ENCODE results near the gene ENPP5.
"Not testable (repeated sequence)": the region's sequence is repeated elsewhere in the genome, so short reads cannot be mapped to it uniquely, and the experiment has no call there.

ENPP5 gene

DNA sequence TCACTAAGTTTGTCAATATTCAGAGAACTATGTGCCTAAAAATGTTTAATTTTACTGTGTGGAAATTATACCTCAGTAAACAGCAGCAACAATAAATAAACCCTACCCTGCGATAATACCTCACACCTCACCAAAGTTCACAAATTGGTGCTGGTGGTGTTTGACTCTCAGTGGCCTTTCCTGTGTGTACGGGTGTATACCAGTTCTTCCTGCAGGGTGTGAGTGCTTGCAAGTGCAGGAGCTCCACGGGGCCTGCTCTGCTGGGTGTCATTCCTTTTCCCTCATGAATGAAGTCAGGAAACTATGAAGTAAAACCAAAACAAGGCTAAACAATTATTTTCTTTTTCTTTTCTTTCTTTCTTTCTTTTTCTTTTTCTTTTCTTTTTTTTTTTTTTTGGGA lies 4.1 kb upstream of the ENPP5 start:
- no peak for DNase-seq

DNA sequence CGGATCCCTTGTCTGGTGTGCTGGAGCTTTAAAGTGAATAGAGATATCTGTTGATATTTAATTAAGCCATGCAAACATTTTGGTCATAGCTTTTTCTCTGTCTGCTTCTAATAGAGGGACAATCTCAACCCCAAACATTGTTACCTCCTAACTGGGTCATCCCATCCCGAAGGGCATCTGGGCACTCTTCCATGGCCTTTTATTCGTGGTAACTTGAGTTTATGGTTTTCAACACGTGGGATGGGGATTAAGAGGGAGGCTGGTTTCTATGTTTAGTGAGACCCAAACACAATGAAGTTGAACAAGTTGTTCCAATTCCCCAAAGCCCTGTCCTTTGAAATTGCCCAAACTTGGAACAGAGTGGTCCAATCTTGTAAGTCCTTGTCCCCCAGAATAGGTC lies 1.4 kb upstream of the ENPP5 start:
- no peak for DNase-seq

DNA sequence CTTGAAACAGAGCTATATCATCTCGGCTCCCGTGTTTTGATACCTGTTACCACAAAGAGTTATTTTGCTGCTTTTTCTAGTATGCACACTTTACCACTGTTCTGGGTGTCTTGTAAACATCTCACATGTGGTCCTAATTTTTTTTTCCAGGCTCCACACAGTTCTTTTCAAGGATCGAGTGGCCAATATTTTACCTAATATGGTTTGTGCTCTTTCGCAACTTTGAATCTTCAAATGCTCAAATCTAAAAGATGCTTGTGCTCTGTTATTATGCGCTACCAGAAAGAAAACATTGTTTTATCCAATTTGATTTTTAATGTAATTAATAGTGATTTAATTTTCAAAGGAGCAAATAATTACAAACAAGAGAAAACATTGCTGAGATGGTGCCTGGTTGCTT lies 10.7 kb downstream of the ENPP5 start:
- DNase-seq = no peak

DNA sequence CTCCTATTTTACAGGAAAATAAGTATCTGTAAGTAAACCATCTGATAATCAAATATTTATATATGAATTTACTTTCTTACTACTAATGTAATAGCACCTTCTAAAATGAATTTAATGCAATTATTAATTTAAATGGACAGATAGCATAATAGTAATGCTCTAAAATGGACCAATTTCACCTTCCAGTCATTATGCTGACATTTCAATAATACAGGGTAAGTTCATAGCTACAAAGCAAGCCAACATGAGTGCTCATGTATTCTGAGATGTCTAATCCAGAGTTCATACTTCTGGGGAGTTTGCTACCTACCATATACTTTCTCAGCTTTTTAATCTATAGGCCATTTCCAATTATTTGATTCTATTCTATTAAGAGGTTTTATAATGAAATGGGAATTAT lies 11.6 kb downstream of the ENPP5 start:
- no peak for DNase-seq

DNA sequence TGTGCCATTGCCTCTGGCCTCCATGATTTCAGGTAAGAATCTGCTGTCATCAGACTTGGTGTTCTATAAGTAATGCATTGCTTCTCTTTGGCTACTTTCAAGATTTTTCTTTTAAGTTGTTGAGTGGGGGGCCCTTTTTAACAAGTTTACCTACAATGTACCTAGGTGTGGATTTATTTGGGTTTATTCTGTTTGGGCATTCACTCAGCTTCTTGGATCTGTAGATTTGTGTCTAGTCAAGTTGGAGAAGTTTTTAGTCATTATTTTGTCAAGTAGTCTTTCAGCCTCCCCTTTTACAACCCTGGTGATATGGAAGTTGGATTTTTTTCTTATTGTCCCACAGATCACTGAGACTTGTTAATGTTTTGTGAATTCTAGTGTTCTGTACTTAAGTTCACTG lies 14.1 kb downstream of the ENPP5 start:
- no peak for DNase-seq

DNA sequence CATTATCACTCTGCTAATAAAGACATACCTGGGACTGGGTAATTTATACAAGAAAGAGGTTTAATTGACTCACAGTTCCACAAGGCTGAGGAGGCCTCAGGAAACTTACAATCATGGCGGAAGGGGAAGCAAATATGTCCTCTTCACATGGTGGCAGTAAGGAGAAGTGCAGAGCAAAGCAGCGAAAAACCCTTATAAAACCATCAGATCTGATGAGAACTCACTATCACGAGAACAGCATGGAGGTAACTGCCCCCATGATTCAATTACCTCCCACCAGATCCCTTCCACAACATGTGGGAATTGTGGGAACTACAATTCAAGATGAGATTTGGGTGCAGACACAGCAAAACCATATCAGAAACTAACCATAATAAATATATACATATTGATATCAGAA lies 21.7 kb downstream of the ENPP5 start:
- not testable (repeated sequence) for DNase-seq

DNA sequence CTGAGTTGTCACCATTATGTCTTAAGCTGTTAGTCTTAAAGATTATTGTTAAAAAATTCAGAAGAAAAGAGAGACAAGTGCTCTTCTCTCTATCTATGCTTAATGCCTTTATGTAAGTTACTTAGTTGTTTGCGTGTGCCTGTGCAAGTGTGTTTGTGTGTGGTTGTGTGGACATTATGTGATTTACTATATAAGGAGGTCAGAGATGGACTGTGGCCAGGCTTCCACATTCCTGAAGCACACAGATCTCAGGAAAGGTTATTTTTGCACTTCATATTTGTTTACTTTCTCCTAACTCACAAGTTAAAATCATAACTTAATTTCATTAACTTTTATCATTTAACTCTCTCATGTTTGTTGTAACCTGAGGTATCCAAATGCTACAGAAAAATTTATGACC lies 26.5 kb downstream of the ENPP5 start:
- DNase-seq = no peak

DNA sequence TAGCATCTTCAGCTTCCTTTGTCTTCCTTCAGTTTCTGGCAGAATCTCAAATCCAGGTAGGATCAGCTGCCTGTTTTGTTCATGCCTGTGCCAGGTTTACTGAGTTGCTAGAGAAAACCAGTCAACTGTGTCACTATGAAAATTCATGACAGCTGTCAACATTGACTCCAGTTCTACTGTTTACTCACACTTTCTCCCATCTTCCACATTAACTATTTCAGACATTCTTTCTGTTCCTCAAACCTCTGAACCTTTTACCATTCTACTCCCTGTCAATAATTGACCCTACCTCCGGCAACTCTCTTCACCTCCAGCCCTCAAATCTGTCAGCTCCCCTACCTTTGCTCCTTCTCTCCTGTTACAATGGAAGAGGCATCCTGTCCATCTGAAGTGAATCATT lies 32.5 kb downstream of the ENPP5 start:
- DNase-seq = no peak

DNA sequence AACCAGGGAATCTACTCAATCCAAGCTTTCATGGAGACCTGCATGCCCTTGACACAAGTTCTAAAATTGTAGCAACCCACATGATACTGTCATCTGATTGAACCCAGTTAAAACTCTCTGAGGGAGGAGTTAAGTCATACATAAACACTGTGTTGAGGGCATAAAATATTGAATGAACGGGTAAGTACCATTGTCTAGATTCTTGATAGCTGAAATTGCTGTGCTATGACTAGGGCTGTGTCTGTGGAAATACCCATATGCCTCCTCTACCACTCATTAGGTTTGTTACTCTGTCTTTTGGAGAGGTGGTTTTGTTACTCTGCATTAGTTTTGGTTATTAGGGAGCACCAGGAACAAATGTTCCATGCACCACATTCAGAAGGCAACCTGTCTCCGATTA lies 33.4 kb downstream of the ENPP5 start:
- no peak for DNase-seq

DNA sequence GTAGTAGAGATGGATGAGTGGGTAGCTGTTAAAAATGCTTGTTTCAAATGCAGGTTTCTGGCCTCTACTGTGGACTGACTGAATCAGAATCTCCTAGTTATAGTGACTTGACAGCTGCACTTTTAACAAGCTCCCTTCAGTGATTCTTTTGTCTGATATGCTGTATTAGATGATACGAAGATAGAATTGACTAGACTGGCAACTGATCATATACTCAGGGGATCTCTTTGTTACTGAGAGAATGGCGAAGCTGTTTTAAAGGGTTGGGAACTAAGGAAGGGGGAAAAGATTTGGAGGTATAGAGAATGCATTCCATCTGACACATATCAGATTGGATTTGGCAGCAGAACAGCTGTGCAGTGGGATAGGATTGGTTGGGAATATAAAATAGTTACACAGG lies 33.9 kb downstream of the ENPP5 start:
- no peak for DNase-seq

DNA sequence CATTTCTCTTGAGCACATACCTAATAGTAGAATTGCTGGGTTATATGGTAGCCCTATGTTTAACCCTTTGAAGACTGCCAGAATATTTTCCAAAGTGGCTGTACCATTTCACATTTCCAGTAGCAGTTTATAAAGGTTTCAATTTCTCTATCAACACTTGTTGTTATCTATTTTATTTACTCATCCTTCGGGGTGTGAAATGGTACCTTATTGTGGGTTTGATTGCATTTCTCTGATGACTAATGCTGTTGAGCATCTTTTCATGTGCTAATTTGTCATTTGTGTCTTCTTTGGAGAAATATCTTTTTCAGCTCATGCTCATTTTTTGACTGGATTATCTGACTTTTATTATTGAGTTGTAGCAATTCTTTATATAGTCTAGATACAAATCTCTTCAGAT lies 35.6 kb downstream of the ENPP5 start:
- DNase-seq = no peak

DNA sequence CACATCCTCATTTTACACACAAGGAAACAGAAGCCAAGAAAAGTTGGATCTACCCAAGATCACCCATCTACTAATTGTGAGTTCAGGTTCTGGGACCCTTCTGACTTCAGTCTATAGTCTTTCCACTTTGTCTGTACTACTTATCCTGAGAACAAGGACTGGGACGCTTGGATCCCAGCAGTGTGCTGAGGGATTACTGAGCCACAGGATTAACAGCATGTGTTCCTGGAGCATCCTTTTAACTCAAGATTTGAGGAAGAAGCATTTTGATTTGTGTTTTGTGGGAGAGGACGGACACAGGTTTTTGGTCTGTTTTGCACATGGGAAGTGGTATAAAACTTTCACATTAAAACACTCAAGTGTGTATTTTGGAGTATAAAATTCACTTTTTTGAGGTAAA lies 36.6 kb downstream of the ENPP5 start:
- DNase-seq = no peak

DNA sequence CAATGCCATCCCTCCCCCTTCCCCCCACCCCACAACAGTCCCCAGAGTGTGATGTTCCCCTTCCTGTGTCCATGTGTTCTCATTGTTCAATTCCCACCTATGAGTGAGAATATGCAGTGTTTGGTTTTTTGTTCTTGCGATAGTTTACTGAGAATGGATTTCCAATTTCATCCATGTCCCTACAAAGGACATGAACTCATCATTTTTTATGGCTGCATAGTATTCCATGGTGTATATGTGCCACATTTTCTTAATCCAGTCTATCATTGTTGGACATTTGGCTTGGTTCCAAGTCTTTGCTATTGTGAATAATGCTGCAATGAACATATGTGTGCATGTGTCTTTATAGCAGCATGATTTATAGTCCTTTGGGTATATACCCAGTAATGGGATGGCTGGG lies 39.5 kb downstream of the ENPP5 start:
- not testable (repeated sequence) for DNase-seq

DNA sequence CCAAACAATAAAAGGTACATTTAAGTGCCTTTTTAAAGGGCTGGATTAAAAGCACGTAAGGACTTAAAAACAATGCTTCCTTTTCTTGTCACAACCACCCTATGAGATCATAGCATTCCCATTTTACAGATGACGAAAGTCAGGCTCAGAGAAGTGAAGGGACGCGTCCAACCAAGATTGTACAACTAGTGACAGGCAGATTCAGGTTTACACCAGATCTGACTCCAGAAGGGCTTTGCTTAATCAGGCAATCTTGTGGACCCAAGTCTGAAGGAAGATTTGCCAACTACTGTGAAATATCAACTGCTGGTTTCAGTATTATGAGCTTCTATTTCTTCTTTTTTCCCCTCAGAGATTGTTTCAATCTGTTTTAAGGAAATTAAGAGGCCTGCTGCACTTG lies 40.1 kb downstream of the ENPP5 start:
- DNase-seq = no peak

DNA sequence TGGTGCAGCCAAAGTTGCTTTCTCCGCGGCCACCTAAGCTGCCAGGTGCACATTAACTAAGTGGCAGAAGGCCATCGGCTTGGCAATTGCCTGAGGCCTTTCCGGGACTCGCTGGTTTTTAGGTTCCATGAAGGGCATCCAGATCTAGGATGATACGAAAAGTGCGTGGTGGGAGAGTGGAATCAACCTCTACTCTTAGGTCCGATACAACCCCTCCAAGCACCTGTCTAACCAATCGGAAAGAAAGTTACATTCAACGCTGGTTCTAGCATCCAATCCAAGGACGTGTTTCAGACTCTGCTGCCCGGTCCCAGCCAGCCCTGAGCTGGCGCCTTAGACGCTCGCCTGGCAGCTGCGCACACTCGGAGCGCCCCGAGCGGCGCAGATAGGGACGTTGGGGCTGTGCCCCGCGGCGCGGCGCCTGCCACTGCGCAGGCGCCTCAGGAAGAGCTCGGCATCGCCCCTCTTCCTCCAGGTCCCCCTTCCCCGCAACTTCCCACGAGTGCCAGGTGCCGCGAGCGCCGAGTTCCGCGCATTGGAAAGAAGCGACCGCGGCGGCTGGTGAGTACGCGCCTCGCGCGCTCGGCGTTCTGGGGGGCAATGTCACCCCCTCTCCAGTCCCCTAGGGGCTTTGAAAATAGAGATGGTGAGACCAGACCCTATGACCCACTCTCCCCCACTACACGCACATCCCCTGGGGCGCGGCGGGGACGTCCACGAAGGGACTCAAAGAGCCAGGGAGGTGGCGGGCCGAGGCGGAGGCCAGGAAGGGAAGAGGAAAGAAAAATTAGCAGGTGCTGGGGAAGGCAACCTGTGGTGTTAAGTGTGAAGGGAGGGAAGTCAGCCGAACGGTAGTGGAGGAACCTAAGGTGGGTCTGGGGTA lies 40.9 kb downstream of the ENPP5 start, which contains the start of gene ENPP4:
Gene ENPP4 (plus strand): TSS at position 361 of the 883 bp plus-strand sequence. CDS start 9,595 bp downstream, outside the sequence.
- DNase-seq = peak; percentile 60

DNA sequence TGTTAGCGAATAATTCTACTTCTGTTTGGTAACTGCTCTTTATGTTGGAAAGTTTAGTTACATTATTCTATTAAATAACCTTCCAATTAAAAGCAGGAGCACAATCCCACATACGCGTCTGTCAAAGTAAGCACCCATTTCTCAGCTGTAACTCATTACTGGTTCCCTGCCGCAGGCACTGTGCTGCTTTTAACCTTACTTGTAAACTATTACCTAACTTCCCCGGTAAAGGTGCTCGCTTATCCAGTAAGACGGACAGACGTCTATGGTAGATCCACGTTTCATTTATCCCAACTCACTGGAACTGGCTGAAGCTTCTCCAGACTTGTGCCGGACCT lies 41.5 kb downstream of the ENPP5 start:
- no peak for DNase-seq

DNA sequence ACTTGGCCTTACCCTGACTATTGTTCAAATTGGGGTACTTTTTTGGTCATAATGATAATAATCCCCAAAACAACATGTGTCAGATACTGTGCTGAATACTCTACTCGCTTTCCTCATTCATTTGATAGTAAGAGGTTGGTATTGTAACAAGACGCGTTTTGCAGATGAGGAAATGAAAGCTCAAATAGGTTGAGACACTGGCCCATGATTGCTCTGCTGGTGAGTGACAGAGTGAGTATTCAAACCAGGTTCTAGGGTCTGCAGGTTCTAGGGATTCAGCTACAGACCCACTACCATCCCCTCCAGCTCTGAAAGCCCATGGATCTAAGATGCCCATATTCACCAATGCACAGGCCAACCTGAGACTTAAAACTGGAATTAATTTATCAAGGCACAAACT lies 42.3 kb downstream of the ENPP5 start:
- no peak for DNase-seq

DNA sequence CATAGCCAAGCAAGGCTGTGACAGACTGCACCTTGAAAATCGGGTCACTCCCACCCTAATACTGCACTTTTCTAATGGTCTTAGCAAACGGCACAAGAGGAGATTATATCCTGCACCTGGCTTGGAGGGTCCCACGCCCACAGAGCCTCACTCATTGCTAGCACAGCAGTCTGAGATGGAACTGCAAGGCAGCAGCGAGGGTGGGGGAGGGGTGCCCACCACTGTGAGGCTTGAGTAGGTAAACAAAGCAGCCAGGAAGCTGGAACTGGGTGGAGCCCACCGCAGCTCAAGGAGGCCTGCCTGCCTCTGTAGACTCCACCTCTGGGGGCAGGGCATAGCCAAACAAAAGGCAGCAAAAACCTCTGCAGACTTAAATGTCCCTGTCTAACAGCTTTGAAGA lies 51.1 kb downstream of the ENPP5 start:
- not testable (repeated sequence) for DNase-seq

DNA sequence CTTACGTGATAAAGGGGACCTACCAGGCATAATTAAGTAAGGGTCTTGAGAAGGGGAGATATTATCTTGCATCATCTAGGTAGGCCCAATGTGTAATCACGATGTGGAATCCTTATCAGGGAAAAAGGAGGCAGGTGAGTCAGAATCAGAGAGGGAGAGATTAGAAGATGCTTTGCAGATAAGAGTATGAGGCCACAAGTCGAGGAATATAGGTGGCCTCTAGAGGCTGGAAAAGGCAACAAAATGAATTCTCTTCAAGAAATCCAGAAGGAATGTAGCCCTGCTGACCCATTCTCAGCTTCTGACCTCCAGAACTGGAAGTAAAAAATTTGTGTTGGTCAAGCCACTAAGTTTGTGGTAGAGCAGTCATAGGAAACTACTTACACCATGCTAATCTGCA lies 51.9 kb downstream of the ENPP5 start:
- DNase-seq = no peak

DNA sequence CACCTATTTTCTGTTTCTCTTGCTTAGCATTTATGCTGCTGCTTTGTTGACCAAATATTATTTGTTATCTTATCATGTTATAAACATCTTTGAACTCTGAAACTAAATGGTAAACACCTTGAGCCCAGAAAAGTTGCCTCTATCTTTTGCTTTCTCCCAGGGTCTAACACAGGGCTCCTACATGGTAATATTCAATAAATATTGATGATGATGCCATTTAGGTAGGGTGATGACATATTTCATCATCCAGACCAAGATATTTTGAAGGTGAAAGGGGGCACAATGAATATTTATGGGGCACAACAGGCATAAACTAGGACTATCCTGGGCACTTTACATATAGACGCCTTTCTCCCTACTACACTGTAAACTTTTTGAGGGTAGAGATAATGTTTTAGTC lies 52.6 kb downstream of the ENPP5 start:
- DNase-seq = no peak

DNA sequence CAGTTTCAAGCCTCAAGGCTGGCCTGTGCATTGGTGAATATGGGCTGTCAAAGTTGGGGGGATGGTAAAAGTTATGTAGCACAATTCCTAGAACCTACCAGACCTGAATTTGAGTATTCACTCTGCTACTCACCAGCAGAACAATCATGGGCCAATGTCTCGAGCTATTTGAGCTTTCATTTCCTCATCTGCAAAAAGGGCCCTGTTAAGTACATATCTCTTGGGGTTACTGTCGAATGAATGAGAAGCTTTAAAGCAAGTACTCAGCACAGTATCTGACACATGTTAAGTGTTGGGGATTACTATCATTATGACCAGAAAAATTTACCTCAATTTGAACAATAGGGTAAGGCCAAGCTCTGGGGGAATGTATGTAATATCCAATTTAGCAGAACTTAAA lies 54.5 kb downstream of the ENPP5 start:
- DNase-seq = no peak

DNA sequence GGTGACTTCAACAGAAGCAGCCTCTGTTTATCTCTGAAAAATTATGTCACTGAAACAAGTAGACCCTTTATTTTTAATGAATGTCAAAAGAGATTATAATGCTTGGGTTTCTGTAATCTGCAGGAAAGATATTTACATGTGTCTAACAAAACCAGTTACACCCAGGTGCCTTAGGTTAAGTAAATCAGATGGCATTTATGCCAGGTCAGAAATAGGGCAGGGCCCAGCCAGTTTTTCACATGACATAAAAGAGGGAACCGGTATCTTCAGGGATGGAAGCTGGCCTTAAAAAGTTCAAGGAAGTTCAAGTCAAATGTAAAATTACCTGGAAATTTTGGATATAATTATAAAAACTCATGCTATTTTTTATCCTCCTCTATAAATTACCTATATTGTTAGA lies 55.1 kb downstream of the ENPP5 start:
- no peak for DNase-seq

DNA sequence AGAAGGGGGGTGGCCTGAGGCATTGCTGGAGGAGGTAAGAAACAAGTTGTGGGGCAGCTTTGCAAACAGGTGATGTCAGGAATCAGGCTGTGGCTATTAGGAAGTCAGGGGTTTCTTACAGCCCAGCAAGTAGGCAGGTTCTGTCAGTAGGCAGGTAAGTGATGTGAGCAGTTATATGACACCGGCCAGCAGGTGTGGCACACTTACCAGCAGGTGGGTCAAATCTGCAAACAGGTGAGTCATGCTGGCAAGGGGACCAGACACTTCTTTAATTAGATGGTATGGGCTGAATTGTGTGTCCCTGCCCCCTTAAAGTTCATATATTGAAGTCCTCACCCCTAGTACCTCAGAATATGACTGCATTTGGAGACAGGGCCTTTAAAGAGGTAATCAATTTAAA lies 57.4 kb downstream of the ENPP5 start:
- DNase-seq = no peak
